Measurements from ENCODE around the gene PTPRE.

Gene PTPRE

GRCh38 chr10:127932521-127933270 lies 25.8 kb downstream of the PTPRE start:
- no peak for DNase-seq

- DNase-seq: no peak
These were observed 26.4 kb downstream of the PTPRE start for GRCh38 chr10:127933271-127933670.

- no peak for DNase-seq
These were observed 27.5 kb downstream of the PTPRE start for GRCh38 chr10:127934383-127934782.

- DNase-seq: no peak
These were observed 28.2 kb downstream of the PTPRE start for GRCh38 chr10:127935071-127935561.

- DNase-seq: no peak
These were observed 30.2 kb downstream of the PTPRE start for GRCh38 chr10:127937069-127937468.

DNA sequence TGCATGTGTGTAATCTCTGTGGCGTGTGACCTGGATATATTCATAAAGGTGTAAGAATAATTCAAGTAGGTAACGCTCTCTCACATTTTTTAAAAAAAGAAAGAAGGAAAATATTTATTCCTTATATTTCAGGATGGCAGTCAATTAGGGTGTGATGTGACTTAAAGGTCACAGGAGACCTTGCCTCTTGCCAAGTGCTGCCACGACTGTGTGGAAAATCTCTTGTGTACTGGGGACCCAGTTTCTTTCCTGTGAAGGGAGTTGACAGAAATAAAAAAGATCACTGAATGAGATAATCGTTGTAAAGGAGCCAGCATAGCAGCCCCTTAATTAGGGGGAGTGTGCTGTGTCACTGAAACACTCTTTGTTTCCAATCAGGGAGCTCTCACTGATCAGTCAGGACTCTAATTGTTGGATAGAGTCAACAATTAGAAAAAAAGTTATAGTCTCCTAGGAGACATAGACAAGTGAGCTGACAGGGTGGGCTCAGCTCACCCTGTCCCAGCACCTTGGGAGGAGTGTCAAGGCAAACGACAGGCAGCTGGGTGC lies 31.1 kb downstream of the PTPRE start:
- no peak for DNase-seq

DNA sequence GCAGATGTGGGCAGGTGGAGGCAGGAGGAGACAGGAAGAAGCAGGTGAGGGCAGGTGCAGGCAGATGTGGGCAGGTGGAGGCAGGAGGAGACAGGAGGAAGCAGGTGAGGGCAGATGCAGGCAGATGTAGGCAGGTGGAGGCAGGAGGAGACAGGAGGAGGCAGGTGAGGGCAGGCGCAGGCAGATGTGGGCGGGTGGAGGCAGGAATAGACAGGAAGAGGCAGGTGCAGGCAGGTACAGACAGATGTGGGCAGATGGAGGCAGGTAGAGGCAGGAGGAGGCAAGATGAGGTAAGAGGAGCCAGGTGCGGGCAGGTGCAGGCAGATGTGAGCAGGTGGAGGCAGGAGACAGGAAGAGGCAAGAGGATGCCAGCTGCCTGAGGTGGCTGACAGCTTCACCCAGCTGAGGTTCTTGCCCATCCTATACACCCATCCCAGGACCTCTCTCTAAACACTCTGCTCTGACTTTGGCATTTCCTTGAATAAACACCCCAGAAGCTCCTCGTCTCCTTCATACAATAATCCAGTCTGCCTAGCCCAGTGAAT lies 33.0 kb downstream of the PTPRE start:
- DNase-seq: no peak

DNA sequence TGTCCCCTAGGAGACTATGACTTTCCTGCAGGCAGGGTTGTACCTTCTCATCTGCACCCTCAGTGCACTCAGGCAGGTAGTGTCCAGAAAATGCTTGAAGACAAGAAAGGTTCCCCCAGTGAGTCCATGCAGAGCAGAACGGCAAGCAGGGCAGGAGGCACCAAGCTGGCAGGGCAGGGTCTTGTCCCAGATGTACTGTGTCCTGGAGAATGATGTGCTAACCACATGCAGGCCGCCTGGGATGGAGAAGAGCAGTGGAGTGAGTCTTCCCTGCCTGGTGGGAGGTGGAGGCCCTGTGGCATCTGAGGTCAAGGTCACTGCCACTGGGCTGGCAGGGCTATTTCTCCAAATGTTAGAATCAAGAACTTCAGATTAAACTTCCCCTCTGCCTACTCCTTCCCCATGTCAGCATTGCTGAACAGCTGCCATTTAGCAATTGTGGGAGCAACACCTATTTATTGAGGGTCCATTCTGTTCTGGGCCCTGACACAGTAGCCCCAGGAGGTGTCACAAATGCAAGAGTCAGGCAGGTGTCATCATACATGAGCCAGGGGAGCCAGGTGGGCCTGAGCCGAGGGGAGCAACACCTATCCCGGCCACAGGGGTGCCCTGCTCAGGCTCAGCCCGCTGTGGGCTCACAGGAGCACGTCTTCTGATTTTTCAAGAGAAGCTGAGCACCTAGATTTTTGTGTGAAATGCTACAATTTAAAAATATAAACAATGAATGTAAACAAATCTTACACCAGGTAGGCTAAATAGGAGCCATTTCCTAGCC lies 34.1 kb downstream of the PTPRE start:
- DNase-seq: no peak

GRCh38 chr10:127942811-127943210 lies 35.9 kb downstream of the PTPRE start:
- DNase-seq: no peak

- no peak for DNase-seq
These were observed 36.5 kb downstream of the PTPRE start for GRCh38 chr10:127943336-127943910.

DNA sequence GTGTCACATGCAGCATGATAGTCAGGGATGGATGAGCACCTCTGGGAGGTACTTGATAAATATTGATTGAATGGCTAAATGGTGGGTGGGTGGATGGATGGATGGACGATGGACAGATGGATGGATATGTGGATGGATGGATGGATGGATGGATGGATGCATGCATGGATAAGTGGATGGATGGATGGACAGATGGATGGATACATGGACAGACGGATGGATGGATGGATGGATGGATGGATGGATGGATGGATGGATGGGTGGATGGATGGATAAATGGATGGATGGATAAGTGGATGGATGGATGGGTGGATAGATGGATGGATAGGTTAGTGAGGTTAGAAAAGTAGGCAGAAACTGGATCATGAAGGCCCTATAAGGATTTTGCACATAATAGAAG lies 37.4 kb downstream of the PTPRE start:
- DNase-seq: no peak

DNA sequence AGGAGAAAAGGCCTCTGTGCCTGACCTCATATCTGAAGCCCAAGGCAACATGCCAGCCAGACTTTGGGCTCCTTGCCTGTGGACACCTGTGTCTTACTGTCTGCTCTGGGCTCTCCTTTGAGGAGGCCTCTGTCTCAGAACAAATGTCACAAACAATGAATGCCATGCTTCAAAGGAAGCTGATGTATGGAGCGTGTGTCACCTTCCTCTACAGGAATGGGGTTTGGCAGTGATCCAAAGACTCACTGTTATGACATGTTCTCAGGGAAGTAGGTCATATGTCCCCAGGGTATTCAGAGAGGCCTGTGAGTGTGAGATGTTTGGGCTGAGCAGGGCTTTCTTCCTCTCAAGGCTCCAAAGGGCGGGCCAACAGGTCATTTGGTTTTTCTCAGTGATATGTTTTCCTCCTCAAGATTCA lies 38.4 kb downstream of the PTPRE start:
- peak in 1 of 2 experiments; percentile 41 for DNase-seq

DNA sequence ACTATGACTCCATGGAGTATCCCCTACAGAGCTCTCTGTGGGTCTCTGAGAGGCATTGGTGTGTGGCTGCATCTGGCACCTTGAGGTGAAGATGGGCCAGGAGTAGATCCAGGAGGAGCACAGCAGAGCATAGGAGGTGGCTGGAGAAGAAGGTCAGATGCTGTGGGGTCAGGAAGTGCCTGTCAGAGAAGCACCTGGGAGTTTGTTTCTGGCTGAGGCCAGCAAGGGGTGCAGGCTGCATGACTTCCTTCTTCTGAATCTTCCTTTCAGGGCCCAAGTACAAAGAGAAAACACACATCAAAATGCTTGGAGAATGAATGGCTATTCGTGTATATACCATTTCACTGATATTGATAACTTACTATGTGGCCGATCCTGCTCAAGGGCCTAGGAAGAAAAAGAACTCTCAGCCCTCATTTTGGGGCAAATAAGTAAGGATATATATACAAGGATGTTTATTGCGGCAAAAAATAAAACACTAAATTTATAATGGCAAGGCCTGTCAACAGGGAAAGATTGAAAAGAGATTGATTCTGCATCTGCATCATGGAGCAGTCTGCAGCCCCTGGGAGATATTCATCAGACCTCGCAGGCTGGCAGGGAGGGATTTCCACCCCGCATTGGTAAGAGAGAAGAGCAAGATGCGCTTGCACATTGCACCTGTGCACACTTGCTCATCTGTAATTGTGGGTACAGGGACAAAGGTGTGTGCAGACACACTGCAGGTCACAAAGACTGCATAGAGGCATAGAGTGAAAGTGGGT lies 39.2 kb downstream of the PTPRE start:
- DNase-seq: no peak

DNA sequence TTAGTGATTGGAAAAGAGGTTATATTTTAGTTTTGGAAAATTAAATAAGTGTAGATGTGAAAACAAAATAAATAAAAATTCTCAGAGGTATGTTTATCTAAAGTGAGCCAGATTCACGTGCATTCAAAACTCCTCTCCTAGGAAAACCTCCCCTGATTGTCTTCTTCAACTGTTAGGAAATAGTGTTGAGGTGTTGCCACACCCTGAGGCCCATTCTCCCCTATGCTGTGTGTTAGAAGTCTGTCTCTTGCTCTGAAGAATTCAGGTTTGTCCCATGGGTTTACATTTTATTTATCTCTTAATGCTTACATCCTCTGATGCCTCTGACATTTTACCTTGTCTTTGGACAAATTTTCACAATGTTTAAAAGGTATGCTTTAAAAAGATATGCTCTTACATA lies 40.3 kb downstream of the PTPRE start:
- DNase-seq: no peak

- DNase-seq: no peak
These were observed 41.9 kb downstream of the PTPRE start for GRCh38 chr10:127948791-127949190.

- DNase-seq: no peak
These were observed 42.9 kb downstream of the PTPRE start for GRCh38 chr10:127949831-127950230.

GRCh38 chr10:127951861-127952574 lies 45.1 kb downstream of the PTPRE start:
- no peak for DNase-seq

DNA sequence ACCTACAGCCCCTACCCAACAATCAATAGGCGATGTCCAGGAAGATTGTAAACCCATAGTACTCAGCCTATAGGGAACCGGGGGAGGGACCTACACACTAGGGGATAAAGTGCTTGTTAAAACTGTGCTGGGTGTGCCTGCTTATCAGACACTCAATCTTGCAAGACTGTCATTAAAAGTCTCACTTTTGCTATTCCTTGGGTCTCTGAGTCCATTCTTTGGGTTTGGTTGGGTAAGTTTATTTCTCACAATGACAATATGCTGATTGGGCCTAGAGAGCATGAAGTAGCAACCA lies 45.6 kb downstream of the PTPRE start:
- no peak for DNase-seq

GRCh38 chr10:127952918-127953317 lies 46.0 kb downstream of the PTPRE start:
- DNase-seq: no peak

- no peak for DNase-seq
These were observed 47.0 kb downstream of the PTPRE start for GRCh38 chr10:127953876-127954275.

- no peak for DNase-seq
These were observed 52.5 kb downstream of the PTPRE start for GRCh38 chr10:127959428-127959827.

GRCh38 chr10:127961071-127961470 lies 54.2 kb downstream of the PTPRE start:
- DNase-seq: no peak

Data from SW 1271 (cell line).